NAMALWA (cell line): Measurements from ENCODE around the gene NAPB.

Experiments used
- DNase-seq: peaks from one replicate; pipeline ENCODE4 v3.0.0-alpha.2; 2015; ENCODE audit warnings: low spot score

Gene NAPB

DNA sequence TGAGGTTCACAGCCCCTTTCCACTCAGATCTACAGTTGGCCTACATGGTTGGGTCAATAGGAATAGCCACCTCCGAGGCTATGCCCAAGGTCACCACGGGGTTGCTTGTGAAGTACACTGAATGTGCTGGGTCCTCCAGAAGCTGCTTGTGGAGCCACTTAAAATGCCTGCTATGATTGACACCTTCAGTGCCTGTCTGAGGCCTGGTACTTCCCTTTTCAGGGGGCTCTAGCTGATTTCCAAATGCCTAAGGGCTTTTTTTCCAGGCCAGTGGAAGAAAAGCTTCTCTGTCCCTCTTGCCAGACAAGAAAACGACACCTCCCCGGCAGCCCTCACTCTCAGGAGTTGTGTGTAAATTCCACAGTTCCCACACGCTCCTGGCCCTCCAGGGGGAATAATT, 77.0 kb downstream of the NAPB start:
- no peak for DNase-seq

DNA sequence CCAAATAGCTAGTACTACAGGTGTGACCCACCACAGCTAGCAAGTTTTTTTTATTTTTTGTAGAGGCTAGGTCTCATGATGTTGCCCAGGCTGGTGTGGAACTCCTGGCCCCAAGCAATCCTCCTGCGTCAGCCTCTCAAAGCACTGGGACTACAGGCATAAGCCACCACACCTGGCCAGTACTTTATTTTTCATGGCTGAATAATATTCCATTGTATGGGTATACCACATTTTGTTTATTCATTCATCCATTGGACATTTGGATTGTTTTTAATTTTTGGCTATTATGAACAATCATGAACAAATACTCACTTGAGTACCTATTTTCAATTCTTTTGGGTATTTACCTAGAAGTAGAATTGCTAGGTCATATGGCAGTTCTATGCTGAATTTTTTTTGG, 77.7 kb downstream of the NAPB start:
- no peak for DNase-seq

DNA sequence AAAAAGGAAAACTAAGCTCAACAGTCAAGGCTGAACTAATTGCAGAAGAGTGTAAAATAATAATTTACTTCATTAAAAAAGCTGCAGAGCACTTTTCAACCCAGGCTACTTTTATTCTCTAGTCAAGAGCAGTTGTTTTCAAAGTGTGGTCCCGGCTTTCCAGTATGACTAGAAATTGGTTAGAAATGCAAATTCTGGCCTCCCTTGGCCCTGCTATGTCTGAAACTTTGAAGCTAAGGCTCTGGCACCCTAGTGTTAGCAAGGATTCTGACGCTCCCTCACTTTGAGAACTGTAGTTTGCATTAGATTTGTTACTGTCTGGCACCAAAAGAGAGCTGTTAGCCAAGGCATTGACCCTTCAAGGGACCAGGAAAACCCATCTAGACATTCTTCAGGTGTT, 80.2 kb downstream of the NAPB start:
- DNase-seq = no peak

DNA sequence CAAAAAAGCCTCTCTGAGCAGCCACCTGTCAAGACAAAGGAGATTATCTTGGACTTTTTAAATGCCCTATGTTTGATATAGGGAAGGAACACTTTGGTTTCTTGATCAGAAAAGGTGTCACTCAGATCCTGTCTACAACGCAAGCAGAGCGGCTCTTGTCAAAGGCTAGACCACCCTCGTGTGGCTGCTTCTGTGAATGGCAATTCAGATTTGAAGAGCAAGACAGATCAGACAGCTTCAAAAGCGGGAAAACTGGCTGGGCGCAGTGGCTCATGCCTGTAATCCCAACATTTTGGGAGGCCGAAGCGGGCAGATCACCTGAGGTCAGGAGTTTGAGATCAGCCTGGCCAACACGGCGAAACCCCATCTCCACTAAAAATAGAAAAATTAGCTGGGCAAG, 80.8 kb downstream of the NAPB start:
- DNase-seq = peak; percentile 71

DNA sequence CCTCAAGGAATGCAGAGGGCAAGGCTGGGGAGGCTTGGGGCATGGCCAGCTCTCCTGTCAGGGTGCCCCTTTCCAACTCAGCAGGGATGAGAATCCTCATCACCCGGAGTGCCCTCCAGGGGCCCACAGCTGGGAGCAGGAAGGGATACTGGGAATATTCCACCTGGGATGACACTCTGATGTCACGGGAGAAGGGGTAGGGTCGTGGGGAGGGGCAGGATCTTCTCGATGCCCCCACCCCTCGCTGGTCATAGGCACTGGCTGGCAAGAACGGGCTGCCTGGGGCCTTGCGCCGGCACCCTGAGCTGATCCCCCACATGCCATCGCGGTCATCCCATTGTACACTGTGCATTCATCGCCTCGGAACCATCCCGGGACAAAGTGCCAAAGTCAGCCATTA, 81.3 kb downstream of the NAPB start:
- DNase-seq = no peak

DNA sequence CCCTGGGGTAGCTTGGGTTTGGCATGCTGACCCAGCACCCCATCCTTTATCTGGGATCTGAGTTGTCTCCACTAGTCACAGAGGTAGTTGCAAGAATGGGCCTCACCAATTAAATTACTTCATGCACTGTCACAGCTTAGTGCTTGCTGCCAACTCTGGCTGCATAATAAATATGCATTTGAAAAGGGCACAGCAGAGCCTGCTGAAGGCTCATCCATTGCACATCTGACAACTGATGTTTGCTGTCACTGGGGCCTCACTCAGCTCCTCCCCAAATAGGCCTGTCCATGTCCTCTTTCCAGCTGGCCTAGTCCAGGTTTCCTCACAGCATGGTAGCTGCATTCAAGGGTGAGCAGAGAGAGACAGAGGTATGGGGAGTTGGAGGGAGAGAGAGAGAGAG, 84.0 kb downstream of the NAPB start:
- DNase-seq = no peak

DNA sequence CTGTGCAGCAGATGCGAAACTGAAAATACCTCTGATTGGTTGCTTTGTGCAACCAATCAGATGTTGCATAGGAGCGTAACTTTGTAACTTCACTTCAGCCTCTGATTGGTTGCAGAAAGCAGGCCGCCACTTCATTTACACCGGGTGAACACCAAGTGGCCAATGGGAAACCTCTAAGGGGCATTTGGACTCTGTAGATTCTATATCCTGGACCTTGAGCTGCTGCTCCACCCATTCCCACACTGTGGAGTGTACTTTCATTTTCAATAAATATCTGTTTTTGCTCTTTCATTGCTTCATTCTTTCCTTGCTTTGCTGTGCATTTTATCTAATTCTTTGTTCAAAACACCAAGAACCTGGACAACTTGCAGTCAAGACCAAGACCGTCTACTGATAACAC, 84.8 kb downstream of the NAPB start:
- DNase-seq = no peak

DNA sequence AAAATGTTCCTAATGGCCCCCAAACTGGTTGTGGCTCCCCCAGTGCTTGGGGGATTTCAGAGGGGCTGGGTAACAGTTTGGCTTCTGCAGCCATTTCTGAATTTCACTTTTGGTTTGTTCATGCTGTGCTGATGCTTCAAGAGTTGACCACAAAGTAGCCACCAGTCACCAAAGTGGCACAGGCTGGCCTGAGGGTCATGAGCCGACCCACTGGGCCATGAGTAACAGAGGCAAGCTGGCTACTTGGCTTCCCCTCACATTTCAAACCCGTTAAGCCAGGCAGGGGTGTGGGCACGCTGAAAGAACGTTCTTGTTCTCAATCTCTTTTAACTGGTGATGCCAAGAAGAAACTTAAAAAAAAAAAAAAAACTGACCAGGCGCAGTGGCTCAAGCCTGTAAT, 85.8 kb downstream of the NAPB start:
- no peak for DNase-seq

DNA sequence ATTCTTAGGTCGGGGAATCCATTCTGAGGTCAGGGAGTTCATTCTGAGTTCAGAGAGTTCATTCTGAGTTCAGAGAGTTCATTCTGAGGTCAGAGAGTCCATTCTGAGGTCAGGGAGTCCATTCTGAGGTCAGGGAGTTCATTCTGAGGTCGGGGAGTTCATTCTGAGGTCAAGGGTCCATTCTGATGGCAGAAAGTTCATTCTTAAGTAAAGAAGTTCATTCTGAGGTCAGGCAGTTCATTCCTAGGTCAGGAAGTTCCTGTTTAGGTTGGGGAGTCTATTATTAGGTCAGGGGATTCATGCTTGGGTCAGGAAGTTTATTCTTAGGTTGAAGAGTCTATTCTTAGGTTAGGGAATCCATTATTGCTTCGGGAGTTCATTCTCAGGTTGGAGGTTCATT, 87.2 kb downstream of the NAPB start:
- no peak for DNase-seq

DNA sequence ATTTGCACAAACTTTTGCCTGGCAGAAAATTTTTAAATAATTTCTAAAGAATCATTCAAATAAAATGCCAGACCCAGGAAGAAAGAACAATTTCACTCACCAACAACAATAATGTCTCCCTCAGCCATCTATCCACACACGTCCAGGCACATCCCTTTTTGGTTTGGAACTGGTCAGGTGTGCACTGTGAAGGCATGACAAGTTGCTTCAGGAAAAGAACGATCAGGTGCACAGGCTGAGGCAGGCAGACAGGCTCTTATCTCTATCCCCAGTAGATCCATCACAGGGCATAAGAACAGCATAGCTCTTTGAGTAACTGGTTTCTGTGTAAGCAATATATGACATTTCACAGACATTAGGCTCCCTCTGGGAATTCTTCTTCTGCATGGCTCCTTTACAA, 88.8 kb downstream of the NAPB start:
- DNase-seq = no peak

DNA sequence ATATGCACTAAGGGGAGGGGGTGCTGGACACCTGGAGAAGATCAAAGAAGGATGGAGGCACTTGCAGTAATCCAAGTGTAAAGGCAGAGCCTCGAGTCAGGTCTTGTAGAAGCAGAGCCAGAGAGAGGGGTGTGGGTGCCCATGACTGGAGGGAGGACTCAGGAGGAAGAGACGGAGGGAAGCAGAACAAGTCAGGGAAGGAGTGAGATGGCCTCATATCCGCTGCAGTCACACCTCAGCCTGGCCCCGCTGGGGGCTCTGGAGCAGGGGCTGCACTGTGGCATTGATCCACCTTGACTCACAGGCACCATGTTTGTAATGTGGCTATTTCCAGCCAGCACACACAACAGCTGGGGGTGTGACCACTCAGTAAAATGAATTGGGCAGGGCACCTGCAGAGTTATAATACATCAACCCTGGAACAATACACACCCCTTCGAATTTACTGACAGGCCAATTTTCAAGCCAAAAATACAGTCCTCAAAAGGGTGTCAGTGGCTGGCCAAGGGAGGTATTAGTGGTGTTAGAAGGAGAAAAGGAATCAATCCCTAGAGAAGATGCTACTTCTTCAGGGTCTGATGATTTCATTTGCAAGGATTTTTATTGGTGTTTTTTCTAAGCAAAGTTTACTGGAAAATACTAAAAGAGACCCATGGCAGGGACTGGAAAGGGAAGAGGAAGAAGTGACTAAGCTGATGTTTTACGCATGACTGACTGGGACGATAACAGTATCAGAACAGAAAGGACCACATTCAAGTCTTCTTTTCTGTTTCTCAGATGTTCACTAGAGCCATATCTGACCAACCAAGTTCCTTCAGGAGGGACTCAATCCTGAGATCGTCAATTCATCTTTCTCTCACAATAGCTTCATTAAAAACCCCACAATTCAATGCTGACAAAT, 89.6 kb downstream of the NAPB start:
- DNase-seq = no peak

DNA sequence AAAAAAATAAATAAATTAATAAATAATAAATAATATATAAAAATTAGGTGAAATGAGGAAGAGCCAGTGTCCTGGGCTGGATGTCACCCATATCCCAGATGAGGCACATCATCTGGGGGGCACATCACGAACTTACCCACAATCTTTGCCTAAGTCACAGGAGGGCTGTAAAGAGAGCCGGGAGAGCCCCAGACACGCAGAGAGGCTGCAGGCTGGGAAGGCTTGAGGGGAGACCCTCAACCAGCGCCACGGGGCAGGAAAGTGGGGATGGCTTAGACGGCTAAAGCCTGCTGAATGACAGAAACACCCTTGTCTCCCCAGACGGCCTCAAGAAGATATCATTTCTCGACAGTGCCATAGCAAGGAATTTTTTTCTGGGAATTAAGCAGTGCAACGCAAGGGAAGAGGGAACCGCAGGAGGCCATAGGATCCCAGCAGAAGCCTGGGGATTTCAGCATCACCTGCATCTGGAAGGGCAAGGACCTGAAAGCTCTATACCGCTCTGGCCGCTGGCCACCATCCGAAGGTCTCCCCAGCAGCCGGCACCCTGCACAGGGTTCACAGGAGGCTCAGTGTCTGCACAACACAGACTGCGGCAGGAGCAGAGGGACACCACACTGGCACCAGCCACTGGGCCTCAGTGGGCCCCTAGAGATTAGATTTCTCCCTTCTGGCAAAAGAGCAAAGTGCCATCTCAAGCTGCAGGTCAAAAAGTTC, 93.5 kb downstream of the NAPB start:
- DNase-seq = no peak

DNA sequence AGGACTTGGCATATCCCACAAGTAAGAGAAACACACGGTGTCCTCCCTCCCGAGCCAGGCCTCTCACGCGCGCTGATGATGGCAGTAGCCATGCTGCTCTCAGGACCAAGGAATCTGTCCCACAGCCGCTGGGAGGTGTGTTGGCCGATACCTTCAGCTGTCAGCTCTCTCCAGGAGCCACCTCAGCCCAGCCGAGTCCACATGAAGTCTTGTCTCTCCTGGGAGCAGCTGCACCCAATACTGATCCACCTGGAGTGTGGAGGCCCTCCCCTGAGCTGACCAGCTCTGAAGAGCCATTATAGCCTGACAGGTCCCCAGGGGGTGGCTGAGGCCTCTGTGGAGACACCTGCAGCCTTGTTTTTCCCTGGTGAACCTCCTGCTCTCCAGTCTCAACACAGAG, 94.5 kb downstream of the NAPB start:
- DNase-seq = no peak

DNA sequence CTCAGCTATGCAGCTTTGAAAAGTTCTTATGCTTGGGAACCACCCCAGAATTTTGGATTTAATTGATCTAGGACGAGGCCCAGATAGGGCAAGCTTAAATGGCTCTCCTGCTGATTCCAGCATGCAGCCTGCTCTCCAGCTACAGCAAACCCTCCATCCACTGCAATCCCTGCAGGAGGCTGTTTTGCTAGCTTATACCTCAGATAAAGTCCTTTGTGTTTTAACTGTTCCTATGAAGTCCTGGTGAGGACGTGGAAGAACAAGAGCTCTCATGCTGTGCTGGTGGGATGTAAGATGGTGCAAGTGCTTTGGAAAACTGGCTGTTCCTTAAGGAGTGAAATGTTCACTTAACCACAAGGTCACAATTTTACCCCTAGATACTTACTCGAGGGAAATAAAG, 96.2 kb downstream of the NAPB start:
- DNase-seq = no peak
